Pulmonary artery endothelial cell (primary cell): ENCODE results near the gene COPG1. TPM values are rescaled to one million over a fixed set of nuclear protein-coding genes. Genes with fewer than 3 reads are reported as not detected.
A peak's percentile ranks its signal among the peaks of the same experiment; 100 is the strongest.

Experiments used
- DNase-seq: peaks from one replicate; pipeline ENCODE4 v3.0.0-alpha.2; 2011; ENCODE audit warnings: low read depth, low spot score
- total RNA-seq: library from RNA; depleted of rRNA; stranded (reverse); fragments of >200 nt; gene quantifications from 2 replicates; pipeline ENCODE4 v1.2.3, GENCODE V29; 2014

COPG1 gene
- total RNA-seq, 1 donor from 2014 or later = 274 TPM

DNA sequence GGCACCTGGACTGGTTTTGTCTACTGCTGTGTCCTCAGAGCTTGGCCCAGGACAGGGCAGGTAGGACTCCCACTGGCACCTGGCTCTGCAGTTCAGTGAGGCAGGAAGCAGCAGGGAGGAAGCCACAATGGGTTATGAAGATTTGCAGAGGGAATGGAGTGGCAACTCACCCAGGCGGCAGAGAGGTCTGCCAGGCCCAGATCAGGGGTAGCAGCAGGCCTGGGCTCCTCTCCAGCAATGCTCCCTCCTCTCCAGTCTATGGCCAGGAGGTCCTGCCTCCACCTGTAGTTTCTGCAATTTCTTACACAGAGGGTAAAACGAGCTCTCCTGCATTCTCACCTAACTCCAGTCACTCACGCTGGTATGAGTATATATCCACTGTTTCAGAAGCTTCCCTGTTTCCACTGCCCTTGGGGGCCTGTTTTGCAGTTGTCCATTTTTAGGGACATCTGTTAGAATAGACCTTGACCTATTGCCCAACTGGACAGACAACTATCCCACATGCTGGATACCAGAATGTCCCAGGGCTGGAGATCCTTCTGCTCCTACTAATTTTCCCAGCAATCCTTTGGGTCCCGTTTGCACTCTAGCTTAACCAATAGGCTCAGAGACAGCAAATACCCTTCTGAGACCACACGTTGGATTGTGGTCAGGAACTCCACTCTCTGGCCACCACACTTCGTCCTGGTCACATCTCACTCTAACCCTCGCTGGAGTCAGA is 64.4 kb downstream of the COPG1 start:
- DNase-seq = no peak

DNA sequence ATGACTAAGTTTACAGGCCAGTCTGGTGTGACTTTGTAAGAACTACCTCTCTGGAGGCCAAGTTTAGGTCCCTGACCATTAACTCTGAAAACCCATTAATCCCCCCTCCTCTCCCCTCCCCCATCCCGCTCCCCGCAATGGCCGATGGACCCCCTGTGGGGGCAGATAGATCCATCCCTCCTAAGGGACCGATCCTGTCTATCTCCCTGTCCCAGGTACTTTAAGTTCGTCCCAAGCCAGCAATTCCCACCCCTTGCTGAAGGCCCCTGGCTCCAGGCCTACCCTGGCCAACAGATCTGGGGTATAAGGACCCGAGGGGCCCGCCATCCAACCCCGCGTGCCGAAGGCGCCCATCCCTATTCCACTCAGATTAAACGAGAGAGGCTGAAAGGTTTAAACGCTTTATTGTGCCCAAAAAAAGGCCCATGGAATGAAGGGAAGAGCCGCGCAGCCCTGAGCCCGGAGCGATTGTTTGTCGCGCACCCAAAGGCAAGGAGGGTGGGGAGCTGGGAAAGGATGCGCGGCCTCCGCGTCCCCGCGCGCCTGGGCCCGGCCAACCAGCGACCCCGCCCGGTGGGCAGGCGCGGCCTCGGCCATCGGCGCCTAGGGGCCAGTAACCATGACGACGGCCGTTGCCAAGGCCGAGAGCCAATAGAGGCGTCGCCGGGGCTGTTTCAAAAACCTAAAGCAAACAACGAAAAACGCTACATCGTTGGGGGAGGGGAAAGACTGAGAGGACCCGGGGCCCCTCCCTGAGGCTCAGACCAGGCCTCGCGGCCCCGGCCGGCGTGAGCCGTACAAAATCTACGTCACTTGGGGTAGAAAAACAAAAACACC is 65.2 kb downstream of the COPG1 start:
- DNase-seq = peak; percentile 32

DNA sequence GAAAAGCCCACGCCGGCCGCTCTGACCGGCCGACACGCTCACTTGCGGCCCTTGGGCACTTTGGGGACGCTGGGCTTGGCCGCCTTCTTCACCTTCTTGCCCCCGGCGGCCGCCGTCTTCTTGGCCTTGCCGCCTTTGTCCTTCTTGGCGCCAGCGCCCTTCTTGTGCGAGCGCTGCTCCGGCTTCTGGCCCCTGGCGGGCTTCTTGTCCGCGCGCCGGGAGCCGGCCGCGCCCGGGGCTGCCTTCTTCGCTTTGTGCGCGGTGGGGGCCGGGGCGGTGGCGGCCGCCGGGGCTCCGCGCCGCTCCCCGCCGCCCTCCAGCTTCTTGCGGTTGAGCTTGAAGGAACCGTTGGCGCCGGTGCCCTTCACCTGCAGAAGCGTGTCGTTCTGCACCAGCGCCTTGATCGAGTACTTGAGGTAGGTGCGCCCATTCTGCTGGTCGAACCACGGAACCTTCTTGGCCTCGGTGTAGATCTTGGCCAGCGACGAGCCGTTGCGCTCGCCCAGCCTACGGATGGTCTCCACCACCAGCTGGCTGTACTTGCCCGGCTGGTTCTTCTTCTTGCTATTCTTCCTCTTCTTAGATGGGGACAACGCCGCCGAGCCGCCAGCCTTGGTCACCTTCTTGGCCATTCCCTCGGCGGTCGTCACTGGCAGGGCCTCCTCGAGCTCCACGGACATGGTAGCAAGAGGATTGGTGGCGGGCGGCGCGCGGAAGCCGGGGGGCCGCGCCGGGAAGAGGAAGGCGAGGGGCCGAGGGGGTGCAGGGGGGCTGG is 66.0 kb downstream of the COPG1 start:
- DNase-seq = no peak

- DNase-seq = no peak
These were observed 66.5 kb downstream of the COPG1 start for GRCh38 chr3:129315998-129316247.

GRCh38 chr3:129316248-129317013 is 67.0 kb downstream of the COPG1 start:
- no peak for DNase-seq

- no peak for DNase-seq
These were observed 67.8 kb downstream of the COPG1 start for GRCh38 chr3:129317014-129317771.

DNA sequence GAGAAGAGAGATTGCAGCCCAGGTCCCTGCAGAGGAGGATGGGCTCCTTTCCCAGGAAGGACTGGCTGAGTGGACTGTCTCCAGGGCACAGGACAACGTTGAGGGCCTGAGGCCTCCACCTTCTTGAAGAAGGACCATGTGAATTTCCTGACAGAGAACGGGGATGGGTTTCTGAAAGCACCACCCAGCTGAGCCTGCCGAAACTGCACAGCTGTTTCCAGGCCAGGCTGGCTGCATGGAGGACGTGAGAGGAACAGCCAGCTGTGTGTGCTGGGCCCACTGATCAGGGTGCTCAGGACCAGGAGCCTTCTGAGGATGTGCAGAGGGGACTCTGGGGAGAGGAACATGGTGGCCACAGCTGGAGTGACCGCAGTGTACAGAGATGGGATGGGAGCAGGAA is 68.4 kb downstream of the COPG1 start:
- no peak for DNase-seq

DNA sequence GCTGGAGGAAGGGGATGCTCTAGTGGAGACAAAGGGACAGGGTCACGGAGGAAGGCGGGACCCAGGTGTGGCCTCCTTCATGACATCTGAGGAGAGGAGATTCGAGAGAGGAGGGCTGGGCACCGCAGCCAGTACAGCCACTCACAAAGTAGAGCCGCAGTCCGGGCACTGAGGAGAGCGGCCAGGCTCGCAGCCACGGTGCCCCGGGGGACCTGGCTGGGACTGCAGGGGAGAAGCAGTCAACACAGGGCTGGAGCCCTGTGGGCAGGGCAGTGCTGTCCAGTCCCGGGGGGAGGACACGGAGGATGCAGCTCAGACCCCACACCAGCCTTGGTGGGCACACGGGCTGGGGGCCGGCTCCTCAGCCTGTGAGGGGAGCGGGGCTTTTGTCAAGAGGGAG is 69.5 kb downstream of the COPG1 start:
- no peak for DNase-seq

DNA sequence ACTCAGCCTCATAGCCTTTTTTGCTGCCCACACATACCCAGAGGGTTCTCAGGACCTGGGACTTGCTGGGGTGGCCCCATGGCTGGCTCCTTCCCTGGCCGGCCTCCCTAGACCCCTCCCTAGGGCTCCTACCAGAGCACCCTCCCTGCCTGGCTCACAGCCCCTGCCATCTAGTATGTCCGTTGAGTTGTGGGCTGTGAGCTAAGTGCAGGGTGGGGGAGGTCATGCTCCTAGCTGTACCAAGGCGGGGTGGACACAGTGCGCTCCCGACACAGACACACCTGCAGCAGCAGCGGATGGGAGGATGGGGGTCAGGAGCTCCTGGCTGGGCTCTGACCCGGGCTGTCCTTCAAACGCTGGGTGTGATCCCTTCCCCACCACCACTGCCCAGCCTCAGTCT is 70.9 kb downstream of the COPG1 start:
- no peak for DNase-seq

GRCh38 chr3:129320825-129321487 is 71.5 kb downstream of the COPG1 start:
- no peak for DNase-seq

GRCh38 chr3:129321887-129322286 is 72.5 kb downstream of the COPG1 start:
- no peak for DNase-seq

DNA sequence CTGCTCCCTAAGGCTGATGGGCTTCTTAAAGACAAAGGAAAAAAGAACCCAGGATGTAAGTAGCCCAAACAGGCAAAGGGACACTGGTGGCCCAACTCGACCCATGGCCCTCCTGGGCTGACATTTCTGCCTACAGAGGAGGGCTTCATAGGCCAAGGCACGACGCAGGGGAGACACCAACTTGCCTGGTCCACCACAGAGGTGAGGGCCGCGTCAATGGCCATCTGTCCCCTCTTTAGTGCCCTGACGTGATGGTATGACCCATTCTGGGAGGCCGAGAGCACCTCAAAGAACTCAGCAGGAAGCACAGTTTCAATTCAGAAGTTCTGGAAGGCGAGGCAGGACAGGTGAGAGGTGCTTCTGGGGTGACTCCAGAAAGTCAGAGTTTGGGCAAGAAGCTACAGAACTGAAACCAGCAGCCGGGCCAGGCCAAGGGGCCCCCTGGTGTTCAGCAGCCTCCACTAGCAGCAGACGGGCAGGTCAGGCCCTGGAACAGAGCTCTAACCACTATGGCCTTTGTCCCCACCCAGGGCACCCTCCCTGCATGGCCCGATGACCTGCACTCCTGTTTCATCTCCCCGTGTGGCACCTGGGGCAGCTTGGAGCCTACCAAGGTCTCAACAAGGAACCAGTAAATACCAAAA is 74.4 kb downstream of the COPG1 start:
- no peak for DNase-seq

GRCh38 chr3:129324855-129325254 is 75.4 kb downstream of the COPG1 start:
- no peak for DNase-seq

DNA sequence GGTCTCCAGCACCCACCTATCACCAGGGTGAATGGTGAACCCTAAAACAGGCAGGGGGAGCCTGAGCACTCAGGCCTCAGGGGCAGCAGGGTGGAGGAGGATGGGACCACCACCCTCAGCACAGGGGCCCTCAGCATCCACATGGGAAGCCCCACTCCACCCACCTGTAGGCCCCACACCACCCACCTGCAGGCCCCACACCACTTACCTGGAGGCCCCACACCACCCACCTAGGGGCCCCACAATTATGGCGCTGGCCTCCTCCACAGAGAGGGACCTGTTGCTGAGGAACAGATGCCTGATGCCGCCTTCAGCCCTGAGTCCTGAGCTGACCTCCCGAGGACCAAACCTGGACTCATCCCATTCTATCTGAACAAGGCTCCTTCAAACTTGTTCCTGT is 76.0 kb downstream of the COPG1 start:
- DNase-seq = no peak

DNA sequence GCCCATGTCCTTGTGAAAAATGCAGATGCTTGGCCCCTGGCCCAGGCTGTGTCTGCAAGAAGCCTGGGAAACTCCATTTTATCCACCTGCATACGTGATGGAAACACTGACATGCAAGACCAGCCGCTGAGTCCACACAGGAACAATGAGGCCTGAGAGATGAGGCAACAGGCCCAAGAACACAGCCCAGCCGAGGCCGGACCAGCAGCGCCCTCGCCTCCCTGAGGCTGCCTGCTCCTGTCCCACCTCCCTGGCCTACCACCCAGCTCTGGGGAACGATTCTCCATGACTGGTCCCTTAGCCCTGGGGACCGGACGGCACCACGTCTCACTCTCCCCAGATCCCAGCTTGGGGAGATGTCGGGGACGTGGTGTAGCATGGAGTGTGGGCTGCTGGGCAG is 76.7 kb downstream of the COPG1 start:
- DNase-seq = no peak

DNA sequence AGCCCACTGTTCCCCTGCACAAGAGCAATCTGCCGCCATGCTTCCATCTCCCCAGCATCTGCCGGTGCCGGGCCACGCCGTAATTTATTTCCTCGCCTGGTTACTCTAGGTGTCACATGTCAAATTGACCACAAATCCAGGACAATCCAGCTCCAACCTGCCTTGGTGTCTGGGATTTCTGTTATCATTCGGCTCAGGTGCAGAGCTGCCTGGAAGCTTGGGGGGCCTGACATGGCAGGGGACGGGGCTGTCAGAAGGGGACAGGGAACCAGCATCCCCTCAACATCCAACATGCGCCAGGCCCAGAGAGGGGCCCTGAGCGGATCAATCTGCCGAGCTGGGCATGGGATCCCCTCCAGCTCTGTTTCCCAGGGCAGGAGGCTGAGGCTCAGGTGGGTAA is 77.2 kb downstream of the COPG1 start:
- DNase-seq = no peak
